HCT116 (cell line): ENCODE measurements around the gene POLK.

ENCODE experiments used
- CBX3 ChIP-seq: IDR thresholded peaks from 2 replicates; pipeline ENCODE4 v1.6.1; 2012; ENCODE audit warnings: low read depth
- EGR1 ChIP-seq: IDR thresholded peaks from 2 replicates; pipeline ENCODE4 v1.6.1; 2012; ENCODE audit warnings: low read depth
- EZH2 ChIP-seq: fragments of 200-600 bp; sonication (generic); IDR thresholded peaks from 2 replicates; pipeline ENCODE4 v1.6.1; 2017; ENCODE audit warnings: antibody characterized with exemption, mixed run types
- FOSL1 ChIP-seq: IDR thresholded peaks from 2 replicates; pipeline ENCODE4 v1.6.1; 2012; ENCODE audit warnings: low read depth
- POLR2A ChIP-seq: IDR thresholded peaks from 2 replicates; pipeline ENCODE4 v1.7.0; 2011; ENCODE audit warnings: borderline replicate concordance; ENCODE audit not compliant: insufficient read depth, insufficient read length; ENCODE audit errors: extremely low read depth
- RAD21 ChIP-seq: IDR thresholded peaks from 2 replicates; pipeline ENCODE4 v1.6.1; 2012; ENCODE audit warnings: low read depth, mild to moderate bottlenecking
- SRF ChIP-seq: IDR thresholded peaks from 2 replicates; pipeline ENCODE4 v1.6.1; 2012; ENCODE audit warnings: low read depth
- YY1 ChIP-seq: IDR thresholded peaks from 2 replicates; pipeline ENCODE4 v1.6.1; 2011; ENCODE audit warnings: low read length, low read depth, moderate library complexity, mild to moderate bottlenecking; ENCODE audit not compliant: insufficient replicate concordance; ENCODE audit errors: extremely low read depth
- ZFX ChIP-seq: fragments of 450-650 bp; IDR thresholded peaks from 2 replicates; pipeline ENCODE4 v1.6.1; 2017
- ZNF274 ChIP-seq: fragments of 200-500 bp; sonication (Bioruptor generic); IDR thresholded peaks from 2 replicates; pipeline ENCODE4 v1.6.1; 2014; ENCODE audit warnings: mild to moderate bottlenecking, low read depth, low read length, inconsistent platforms
- TF ChIP-seq, protein P1 (sequence below), 3 experiments: fragments of 200-600 bp in 1 of 3; sonication (generic) in 1 of 3; IDR thresholded peaks in 2 of 3; conservative IDR thresholded peaks in 1 of 3; 2 replicates each; pipeline ENCODE4 v1.5.1; 2012 to 2017; ENCODE audit warnings: low read depth in 2 of 3, low read length in 2 of 3, antibody characterized with exemption in 1 of 3, borderline replicate concordance in 1 of 3, control low read depth in 1 of 3, mild to moderate bottlenecking in 1 of 3, mixed read lengths in 1 of 3, mixed run types in 1 of 3, moderate library complexity in 1 of 3; ENCODE audit not compliant: insufficient read depth in 1 of 3
- TF ChIP-seq, protein P2 (sequence below): IDR thresholded peaks from 2 replicates; pipeline ENCODE4 v1.6.1; 2012; ENCODE audit warnings: low read depth
- TF ChIP-seq, protein P3 (sequence below): IDR thresholded peaks from 2 replicates; pipeline ENCODE4 v1.6.1; 2012

DNA sequence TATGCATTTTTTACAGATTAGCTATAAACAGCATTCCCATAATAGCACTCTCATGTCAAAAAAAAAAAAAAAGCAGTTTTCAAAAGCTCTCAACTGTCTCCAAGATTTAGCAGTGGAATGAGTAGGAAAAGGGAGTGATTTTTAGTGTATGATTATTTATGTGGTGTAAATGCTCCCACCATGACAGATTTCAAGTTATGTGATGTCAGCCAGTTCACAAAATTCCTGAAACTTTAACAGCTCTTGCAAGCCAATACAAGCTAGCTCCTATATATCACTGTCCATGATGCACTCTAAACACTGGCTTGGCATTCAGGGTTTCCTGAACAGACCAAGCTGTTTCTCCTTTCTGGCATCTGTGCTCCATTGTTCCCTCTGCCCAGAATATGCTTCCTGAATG, 91.7 kb downstream of the POLK start:
- TF ChIP-seq, protein P1, sequence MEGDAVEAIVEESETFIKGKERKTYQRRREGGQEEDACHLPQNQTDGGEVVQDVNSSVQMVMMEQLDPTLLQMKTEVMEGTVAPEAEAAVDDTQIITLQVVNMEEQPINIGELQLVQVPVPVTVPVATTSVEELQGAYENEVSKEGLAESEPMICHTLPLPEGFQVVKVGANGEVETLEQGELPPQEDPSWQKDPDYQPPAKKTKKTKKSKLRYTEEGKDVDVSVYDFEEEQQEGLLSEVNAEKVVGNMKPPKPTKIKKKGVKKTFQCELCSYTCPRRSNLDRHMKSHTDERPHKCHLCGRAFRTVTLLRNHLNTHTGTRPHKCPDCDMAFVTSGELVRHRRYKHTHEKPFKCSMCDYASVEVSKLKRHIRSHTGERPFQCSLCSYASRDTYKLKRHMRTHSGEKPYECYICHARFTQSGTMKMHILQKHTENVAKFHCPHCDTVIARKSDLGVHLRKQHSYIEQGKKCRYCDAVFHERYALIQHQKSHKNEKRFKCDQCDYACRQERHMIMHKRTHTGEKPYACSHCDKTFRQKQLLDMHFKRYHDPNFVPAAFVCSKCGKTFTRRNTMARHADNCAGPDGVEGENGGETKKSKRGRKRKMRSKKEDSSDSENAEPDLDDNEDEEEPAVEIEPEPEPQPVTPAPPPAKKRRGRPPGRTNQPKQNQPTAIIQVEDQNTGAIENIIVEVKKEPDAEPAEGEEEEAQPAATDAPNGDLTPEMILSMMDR (IDR thresholded peaks at IDR 0.05 in 2 of 3, conservative IDR thresholded peaks at IDR 0.05 in 1 of 3; ENCODE audit: borderline replicate concordance in 1 of 3, insufficient read depth in 1 of 3, low read depth in 2 of 3, low read length in 2 of 3), result no peak
- TF ChIP-seq EZH2 (no peak), YY1 (no peak), EGR1 (no peak), CBX3 (no peak), POLR2A (no peak), SRF (no peak), ZFX (no peak), FOSL1 (no peak), ZNF274 (no peak), RAD21 (no peak)
- TF ChIP-seq, protein P2, sequence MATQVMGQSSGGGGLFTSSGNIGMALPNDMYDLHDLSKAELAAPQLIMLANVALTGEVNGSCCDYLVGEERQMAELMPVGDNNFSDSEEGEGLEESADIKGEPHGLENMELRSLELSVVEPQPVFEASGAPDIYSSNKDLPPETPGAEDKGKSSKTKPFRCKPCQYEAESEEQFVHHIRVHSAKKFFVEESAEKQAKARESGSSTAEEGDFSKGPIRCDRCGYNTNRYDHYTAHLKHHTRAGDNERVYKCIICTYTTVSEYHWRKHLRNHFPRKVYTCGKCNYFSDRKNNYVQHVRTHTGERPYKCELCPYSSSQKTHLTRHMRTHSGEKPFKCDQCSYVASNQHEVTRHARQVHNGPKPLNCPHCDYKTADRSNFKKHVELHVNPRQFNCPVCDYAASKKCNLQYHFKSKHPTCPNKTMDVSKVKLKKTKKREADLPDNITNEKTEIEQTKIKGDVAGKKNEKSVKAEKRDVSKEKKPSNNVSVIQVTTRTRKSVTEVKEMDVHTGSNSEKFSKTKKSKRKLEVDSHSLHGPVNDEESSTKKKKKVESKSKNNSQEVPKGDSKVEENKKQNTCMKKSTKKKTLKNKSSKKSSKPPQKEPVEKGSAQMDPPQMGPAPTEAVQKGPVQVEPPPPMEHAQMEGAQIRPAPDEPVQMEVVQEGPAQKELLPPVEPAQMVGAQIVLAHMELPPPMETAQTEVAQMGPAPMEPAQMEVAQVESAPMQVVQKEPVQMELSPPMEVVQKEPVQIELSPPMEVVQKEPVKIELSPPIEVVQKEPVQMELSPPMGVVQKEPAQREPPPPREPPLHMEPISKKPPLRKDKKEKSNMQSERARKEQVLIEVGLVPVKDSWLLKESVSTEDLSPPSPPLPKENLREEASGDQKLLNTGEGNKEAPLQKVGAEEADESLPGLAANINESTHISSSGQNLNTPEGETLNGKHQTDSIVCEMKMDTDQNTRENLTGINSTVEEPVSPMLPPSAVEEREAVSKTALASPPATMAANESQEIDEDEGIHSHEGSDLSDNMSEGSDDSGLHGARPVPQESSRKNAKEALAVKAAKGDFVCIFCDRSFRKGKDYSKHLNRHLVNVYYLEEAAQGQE, result no peak
- TF ChIP-seq, protein P3, sequence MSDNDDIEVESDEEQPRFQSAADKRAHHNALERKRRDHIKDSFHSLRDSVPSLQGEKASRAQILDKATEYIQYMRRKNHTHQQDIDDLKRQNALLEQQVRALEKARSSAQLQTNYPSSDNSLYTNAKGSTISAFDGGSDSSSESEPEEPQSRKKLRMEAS, result no peak
